ENCODE measurements around the gene ASB13.
"Not testable (repeated sequence)": the region's sequence is repeated elsewhere in the genome, so short reads cannot be mapped to it uniquely, and the experiment has no call there.

The ASB13 gene

DNA sequence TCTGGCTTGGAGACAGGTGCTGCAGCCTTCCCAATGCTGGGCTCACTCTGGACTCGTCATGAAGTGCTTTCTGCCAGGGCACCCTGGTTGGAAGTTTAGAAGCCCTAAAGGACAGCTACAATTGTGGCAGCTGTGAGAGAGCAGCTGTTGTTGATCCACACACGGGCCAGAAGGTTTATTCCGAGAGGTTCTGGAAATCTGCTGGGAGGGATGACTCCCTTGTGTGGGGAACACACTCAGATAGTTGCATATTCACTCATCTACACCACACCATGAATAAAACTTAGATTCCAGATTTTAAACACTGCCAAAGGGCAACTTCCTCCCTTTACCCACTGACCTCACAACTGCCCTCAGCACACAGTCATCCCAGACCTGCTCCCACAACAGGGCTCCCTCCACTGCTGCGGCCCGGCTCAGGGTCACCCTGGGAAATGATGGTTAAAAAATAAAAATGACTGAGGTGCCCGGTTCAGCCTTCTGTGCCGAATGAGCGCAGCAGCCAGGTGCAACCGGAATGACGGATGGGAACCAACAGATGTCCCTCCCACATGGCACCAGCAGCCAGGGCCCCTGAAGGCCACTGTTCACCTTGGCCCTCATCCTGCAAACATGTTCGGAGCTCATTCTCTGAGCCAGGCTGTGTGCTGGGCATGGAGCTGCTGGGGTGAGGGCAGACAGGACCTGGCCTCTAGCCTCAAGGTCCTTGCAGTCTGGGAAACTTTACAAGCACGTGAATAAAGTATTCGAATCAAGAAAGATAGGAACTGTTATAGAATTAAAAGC lies 40.2 kb downstream of the ASB13 start:
- H3K4me3 ChIP-seq (ENCODE audit: low read depth, low read length), result no peak overlapping the region
- DNase-seq (ENCODE audit: low read depth), result no peak
- TF ChIP-seq, protein P1, sequence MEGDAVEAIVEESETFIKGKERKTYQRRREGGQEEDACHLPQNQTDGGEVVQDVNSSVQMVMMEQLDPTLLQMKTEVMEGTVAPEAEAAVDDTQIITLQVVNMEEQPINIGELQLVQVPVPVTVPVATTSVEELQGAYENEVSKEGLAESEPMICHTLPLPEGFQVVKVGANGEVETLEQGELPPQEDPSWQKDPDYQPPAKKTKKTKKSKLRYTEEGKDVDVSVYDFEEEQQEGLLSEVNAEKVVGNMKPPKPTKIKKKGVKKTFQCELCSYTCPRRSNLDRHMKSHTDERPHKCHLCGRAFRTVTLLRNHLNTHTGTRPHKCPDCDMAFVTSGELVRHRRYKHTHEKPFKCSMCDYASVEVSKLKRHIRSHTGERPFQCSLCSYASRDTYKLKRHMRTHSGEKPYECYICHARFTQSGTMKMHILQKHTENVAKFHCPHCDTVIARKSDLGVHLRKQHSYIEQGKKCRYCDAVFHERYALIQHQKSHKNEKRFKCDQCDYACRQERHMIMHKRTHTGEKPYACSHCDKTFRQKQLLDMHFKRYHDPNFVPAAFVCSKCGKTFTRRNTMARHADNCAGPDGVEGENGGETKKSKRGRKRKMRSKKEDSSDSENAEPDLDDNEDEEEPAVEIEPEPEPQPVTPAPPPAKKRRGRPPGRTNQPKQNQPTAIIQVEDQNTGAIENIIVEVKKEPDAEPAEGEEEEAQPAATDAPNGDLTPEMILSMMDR (IDR thresholded peaks at IDR 0.05; ENCODE audit: low read depth, low read length), result no peak
- TF ChIP-seq POLR2A (IDR thresholded peaks at IDR 0.05; ENCODE audit: extremely low read depth, insufficient read length) (no peak), MYC (IDR thresholded peaks at IDR 0.05; ENCODE audit: low read depth, low read length) (no peak)
- TF ChIP-seq, protein P2, sequence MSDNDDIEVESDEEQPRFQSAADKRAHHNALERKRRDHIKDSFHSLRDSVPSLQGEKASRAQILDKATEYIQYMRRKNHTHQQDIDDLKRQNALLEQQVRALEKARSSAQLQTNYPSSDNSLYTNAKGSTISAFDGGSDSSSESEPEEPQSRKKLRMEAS (IDR thresholded peaks at IDR 0.05; ENCODE audit: low read depth, low read length), result no peak

DNA sequence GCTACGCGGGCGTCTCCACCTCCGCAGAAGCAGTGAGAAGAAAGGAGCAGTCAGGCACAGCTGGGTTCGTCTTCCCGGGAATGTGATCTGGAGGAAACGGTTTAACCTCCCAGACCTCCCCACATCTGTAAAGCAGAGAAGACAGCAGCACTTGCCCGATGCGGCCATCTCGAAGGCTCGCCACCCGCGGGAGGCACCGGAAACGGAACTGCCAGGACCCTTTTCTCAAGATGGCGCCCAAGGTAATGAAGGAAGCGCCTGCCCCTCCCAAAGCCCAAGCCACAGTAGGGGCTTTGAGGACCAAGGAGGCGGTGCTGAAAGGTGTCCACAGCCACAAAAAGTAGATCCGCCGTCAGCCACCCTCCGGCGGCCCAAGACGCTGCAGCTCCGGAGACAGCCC lies 41.7 kb downstream of the ASB13 start:
- no peak for DNase-seq (ENCODE audit: low read depth)
- no peak for TF ChIP-seq MYC (IDR thresholded peaks at IDR 0.05; ENCODE audit: low read depth, low read length)
- TF ChIP-seq, protein P1 (IDR thresholded peaks at IDR 0.05; ENCODE audit: low read depth, low read length), result no peak
- TF ChIP-seq, protein P2 (IDR thresholded peaks at IDR 0.05; ENCODE audit: low read depth, low read length), result no peak
- no peak for TF ChIP-seq POLR2A (IDR thresholded peaks at IDR 0.05; ENCODE audit: extremely low read depth, insufficient read length)
- H3K4me3 ChIP-seq (ENCODE audit: low read depth, low read length), result no peak overlapping the region

DNA sequence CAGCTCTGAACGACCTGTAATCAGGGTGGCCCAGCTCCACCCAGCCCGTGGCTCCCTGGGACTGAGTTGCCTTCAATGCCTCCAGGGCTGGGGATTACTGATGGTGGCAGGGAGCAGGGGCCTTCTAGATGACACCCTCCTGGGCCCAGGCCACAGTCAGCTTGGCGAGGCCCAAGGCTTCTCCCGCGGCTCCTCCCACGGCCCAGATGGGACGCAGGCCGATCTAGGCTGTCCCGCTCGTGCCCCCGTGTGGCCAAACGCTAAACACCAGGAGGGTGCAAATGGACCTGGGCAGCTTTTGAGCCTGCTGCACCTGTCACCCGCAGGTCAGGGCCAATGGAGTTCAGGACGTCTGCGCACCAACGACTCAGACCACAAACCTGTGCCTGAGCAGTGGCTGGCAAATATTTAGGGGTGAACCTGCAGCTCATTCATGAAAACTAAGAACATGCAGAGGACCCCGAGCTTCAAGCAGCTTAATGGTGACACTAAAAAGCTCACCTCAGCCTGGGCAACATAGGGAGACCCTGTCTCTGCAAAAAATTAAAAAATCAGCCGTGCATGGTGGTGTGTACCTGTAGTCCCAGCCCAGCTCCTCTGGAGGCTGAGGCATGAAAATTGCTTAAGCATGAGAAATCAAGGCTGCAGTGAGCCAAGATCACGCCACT lies 43.2 kb downstream of the ASB13 start:
- TF ChIP-seq, protein P1 (IDR thresholded peaks at IDR 0.05; ENCODE audit: low read depth, low read length), result peak; percentile 55
- TF ChIP-seq, protein P2 (IDR thresholded peaks at IDR 0.05; ENCODE audit: low read depth, low read length), result peak; percentile 49; the same call in 1 of the 2 replicates
- no peak for TF ChIP-seq POLR2A (IDR thresholded peaks at IDR 0.05; ENCODE audit: extremely low read depth, insufficient read length)
- no peak overlapping the region for H3K4me3 ChIP-seq (ENCODE audit: low read depth, low read length)
- peak; percentile 78 for DNase-seq (ENCODE audit: low read depth)

DNA sequence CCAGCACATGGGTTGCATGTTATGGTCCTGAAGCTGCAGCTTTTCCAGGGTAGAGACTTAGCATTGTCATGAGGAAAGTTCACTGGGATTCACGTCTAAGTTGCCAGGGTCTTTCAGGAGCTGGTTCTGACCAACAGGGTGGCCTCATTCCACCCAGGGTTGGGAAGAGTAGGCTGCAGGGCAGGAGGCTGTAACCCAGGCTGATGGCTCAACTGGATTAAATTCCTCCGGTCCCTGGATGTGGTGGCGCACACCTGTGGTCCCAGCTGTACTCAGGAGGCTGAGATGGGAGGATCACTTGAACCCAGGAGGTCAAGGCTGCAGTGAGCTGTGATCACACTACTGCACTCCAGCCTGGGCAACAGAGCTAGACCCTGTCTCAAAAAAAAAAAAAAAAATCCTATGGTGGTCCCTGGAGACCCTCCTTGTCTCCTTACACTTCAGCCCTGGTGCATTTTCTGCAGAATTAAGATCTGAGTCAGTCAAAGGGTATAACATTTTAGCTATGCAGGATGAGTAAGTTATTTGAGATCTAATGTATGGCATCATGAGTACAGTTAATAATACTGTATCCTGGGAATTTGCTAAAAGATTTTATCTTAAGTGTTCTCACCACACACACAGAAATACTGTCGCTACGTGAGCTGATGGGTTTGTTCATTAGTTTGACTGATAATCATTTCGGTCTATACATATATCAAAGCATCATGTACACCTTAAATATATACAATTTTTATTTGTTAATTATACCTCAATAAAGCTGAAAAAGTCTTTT lies 44.0 kb downstream of the ASB13 start:
- no peak for DNase-seq (ENCODE audit: low read depth)
- no peak overlapping the region for H3K4me3 ChIP-seq (ENCODE audit: low read depth, low read length)
- no peak for TF ChIP-seq POLR2A (IDR thresholded peaks at IDR 0.05; ENCODE audit: extremely low read depth, insufficient read length)
- TF ChIP-seq MYC (IDR thresholded peaks at IDR 0.05; ENCODE audit: low read depth, low read length), result no peak
- TF ChIP-seq, protein P2 (IDR thresholded peaks at IDR 0.05; ENCODE audit: low read depth, low read length), result no peak
- TF ChIP-seq, protein P1 (IDR thresholded peaks at IDR 0.05; ENCODE audit: low read depth, low read length), result no peak

DNA sequence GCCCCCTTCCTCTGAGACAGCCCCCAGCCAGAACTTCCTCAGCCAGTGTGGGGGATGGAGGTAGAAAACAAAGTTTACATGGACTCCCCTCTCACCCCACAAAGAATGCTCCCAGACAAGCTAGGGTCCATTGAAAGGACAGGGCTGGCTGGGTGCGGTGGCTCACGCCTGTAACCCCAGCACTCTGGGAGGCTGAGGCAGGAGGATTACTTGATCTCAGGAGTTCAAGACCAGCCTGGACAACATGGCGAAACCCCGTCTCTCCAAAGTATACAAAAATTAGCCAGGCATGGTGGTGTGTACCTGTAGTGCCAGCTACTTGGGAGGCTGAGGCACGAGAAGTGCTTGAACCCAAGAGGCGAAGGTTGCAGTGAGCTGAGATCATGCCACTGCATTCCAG lies 45.0 kb downstream of the ASB13 start:
- H3K4me3 ChIP-seq (ENCODE audit: low read depth, low read length); DNase-seq (ENCODE audit: low read depth): not testable (repeated sequence)

DNA sequence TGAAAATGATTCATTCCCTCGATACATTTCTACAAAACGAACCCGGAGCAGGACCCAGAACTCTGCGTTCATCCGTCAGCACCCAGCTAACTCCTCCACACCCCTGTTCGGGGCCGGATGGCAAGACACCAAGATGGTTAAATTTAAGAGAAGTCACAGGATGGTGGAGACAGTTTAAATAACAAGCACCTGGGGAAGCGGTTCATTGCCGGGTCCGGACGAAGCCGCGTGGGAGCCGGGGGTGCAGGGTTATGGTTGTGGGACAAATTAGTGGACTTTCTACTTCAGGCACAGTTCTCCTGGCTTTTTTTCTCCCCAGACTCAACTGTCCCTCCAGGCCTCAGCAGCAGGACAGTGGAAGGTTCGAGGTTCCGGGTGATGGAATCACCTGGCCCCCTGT lies 45.4 kb downstream of the ASB13 start:
- DNase-seq (ENCODE audit: low read depth), result no peak
- H3K4me3 ChIP-seq (ENCODE audit: low read depth, low read length), result no peak overlapping the region
- TF ChIP-seq, protein P2 (IDR thresholded peaks at IDR 0.05; ENCODE audit: low read depth, low read length), result no peak

Measured in NB4 (cell line).